KOPT-K1 (cell line): Measurements from ENCODE around the gene CHGA.

ENCODE experiments used
- H3K27ac ChIP-seq: fragments of 200-600 bp; sonication (generic); 2 replicates; pipeline ENCODE4 v1.5.1; 2016; ENCODE audit warnings: antibody characterized with exemption, mild to moderate bottlenecking, low read depth, low read length; ENCODE audit not compliant: poor library complexity, severe bottlenecking
- H3K36me3 ChIP-seq: fragments of 200-600 bp; sonication (generic); 2 replicates; pipeline ENCODE4 v1.5.1; 2017; ENCODE audit warnings: antibody characterized with exemption, mild to moderate bottlenecking, low read length, moderate library complexity; ENCODE audit not compliant: insufficient read depth
- H3K9me3 ChIP-seq: fragments of 200-600 bp; sonication (generic); 2 replicates; pipeline ENCODE4 v1.5.1; 2017; ENCODE audit warnings: antibody characterized with exemption, low read length, mild to moderate bottlenecking; ENCODE audit not compliant: insufficient read depth, poor library complexity, severe bottlenecking

The CHGA gene

DNA sequence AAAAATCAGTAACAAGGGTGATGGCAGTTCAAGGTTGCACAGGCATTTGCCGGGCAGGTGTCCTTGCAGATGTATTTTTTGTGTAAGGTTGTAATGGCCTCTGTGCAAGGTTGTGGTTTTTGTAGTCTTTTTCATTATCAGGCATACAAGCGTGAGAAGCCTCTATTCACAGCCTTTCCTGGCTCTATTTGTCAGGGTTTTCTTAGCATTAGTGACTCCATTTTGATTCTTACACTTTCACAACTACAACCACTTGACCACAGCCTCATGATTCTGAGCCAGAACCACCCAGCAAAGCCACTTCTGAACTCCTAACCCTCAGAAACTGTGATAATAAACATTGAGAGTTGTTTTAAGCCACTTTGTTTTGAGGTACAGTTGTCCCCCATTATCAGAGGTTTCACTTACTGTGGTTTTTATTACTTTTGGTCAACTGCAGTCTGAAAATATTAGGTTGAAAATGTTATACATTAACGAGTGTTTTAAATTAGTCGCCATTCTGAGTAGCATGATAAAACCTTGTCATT, 27.5 kb upstream of the CHGA start:
- Histone ChIP-seq H3K36me3 (no peaks in the 10 kb centered on the region), H3K27ac (no peak overlapping the region), H3K9me3 (peaks cover 29% of the 10 kb centered on the region)

DNA sequence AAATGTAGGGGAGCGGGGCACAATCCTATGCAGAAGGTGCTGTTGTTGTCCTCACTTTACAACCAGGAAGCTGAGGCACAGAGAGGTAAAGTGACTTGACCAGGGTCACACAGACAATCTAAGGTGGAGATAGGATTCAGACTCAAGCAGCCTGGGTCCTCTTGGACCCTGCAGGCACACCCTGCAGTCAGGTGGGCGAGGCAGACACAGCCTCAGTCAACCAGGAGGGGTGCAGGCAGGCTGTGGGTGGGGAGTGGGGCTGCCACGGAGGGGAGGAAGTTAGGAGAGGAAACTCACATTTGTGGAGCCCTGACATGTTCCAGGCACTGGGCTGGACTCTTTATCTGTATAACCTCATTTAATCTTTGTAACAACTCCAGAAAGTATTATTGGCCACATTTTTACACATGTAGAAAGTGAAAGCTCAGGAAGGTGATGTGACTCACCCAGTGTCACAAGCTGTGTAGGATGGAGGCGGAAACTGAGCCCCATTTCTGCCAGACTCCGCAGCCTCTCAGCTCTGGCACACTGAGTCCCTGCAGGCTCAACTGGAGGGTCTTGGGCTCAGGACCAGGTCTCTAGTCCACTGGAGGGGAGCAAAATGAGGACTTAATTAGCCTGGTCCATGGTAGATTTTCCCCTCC, 24.9 kb upstream of the CHGA start:
- Histone ChIP-seq H3K9me3 (peaks cover 17% of the 10 kb centered on the region), H3K27ac (no peak overlapping the region), H3K36me3 (no peaks in the 10 kb centered on the region)

DNA sequence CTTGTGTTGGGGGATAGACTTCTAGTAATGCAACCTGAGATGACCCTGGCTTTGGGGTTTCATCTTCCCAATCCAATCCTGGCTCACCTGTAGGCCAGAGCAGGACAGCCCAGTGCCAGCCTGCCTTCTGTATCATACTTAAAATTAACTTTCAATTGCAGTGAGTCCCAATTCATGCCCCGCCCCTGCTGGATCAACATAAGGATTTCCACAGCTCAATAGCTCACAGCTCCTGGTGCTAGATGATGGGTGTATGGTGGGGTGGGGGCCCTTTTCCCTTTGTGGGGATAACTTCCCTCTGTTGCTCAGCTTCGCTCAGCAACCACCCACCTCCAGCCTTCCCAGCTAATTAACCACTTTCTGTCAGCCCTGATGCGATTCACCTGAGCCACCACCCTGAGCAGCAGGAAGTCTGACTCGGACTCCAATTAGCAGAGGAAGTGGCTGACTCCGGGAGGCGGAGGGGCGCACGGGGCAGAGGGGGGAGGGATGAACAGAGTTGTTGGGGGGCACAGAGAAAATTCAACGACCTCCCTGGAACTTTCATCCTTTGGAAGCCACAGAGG, 24.3 kb upstream of the CHGA start:
- H3K27ac ChIP-seq, result no peak overlapping the region
- H3K36me3 ChIP-seq, result no peaks in the 10 kb centered on the region
- peaks cover 11% of the 10 kb centered on the region for H3K9me3 ChIP-seq

DNA sequence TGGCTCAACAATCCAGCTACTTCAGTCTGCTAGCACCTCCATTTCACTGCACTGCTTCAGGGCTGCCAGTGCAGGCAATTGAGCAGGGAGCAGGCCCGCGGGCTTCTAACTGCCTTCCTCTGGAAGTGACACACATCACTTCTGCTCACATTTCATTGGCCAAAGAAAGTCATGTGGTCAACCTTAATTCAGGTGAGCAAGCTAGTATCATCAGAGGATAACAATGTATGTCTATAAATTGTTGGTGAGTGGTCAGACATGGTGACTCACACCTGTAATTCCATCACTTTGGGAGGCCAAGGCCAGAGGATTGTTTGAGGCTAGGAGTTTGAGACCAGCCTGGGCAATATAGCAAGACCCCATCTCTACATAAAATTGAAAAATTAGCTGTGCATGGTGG, 22.3 kb upstream of the CHGA start:
- H3K27ac ChIP-seq, result no peak overlapping the region
- H3K36me3 ChIP-seq, result no peaks in the 10 kb centered on the region
- H3K9me3 ChIP-seq, result no peaks in the 10 kb centered on the region

DNA sequence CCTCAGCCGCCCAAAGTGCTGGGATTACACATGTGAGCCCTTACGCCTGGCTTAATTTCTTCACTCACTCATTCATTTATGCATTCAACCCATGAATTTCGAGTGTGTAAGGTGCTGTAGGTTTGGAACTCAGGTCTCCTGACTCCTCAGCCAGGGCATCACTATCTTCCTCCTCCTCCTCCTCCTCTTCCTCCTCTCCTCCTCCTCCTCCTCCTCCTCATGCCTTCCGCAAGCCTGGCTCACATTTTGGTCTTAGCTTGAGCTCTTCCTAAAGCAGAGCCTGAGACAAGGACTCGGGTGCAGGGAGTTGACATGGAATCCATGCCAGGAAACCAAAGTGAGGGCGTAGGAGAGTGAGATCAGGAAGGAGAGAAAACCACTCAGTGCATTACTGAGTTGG, 20.8 kb upstream of the CHGA start:
- Histone ChIP-seq H3K9me3 (no peaks in the 10 kb centered on the region), H3K27ac (no peak overlapping the region), H3K36me3 (no peaks in the 10 kb centered on the region)

DNA sequence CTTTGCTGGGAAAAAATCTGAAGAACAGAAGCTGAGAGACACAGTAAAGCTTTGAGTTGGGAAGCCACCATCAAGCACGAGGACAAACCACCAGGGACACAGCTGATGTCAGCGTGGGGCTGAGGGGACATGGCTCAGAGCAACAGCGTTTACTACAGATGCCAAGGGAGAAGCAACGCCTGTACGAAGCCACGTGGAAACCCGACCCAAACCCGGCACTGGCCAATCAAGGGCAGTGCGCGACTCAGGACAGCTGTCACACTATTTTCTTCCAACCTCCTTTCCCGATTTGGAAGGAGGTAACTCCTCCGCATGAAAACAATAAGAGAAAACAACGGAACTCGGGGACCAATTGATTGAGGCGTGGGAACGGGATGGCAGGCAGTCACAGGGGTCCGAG, 20.2 kb upstream of the CHGA start:
- H3K36me3 ChIP-seq, result no peaks in the 10 kb centered on the region
- H3K9me3 ChIP-seq, result no peaks in the 10 kb centered on the region
- no peak overlapping the region for H3K27ac ChIP-seq

DNA sequence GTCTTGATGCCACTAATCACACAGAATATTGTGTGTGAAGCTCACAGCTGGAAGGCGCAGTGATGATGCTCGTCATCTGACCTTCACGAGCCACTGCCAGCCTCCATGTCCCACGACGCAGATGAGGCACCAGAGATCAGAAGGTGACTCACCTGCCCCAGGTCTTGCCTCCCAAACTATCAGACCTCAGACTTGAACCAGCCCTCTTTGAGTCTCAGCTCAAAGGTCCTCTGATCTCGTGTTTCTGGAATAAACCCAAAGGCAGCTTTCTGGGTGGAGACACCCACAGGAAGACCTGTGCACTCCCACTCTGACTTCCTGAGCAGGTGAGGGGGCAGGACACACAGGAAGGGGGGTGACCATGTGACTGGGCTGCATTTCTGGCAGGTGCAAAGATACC, 19.6 kb upstream of the CHGA start:
- no peak overlapping the region for H3K27ac ChIP-seq
- no peaks in the 10 kb centered on the region for H3K36me3 ChIP-seq
- H3K9me3 ChIP-seq, result no peaks in the 10 kb centered on the region

DNA sequence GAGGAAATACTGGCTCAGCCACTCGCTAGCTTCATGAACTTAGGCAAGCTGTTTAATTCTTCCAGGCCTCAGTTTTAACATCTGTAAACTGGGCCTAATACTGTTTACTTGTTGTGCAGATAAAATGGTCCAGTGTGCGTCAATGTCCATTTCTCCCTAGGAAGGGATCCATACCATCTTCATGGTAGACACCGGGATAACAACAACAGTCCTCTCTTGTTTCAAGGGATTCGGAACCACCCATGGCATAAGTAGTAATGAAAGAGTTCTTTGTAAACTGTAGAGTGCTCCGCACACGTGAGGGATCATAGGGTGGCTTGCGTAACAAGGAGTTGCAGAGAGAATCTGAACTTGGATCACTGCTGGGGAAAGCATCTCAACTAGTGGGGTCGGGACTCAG, 17.3 kb upstream of the CHGA start:
- H3K36me3 ChIP-seq, result no peaks in the 10 kb centered on the region
- H3K9me3 ChIP-seq, result no peaks in the 10 kb centered on the region
- no peak overlapping the region for H3K27ac ChIP-seq

DNA sequence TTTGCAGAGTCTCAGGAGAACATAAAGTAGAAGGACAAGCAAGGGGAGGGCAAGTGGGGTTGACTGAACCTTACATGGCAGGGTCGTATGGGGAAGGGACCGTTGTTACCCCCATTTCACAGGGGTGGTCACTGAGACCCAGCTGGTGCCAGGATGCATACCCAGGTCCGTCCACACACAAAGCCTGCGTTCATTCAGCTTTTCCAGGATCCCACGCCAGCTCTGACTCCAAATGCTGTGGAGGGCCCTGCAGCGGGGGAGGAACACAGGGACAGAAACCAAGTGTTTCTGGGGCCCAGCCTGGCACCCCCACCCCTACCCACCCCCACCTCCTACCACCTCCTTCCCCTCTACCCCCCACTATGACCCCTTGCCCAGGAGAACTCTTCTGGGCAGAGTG, 16.5 kb upstream of the CHGA start:
- no peaks in the 10 kb centered on the region for H3K36me3 ChIP-seq
- no peaks in the 10 kb centered on the region for H3K9me3 ChIP-seq
- H3K27ac ChIP-seq, result no peak overlapping the region

DNA sequence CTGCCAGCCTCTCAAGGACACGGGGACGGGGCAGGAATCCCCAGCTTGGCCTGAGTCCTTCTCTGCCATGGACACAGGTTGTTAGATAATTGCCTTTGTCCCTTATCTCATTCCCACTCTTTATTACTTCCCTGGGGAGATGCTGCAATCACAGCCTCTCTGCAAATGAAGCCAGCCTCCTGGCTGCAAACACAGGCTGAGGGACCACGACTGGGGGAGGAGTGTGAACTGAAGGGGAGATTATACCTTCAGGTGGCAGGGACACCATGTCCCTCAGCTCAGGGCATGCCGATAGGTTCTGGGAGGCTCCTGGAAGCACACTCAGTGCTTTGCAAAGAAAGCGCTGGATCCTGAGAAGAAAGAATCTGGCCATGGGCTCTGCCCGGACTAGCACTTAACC, 16.1 kb upstream of the CHGA start:
- H3K9me3 ChIP-seq, result no peaks in the 10 kb centered on the region
- no peaks in the 10 kb centered on the region for H3K36me3 ChIP-seq
- no peak overlapping the region for H3K27ac ChIP-seq

DNA sequence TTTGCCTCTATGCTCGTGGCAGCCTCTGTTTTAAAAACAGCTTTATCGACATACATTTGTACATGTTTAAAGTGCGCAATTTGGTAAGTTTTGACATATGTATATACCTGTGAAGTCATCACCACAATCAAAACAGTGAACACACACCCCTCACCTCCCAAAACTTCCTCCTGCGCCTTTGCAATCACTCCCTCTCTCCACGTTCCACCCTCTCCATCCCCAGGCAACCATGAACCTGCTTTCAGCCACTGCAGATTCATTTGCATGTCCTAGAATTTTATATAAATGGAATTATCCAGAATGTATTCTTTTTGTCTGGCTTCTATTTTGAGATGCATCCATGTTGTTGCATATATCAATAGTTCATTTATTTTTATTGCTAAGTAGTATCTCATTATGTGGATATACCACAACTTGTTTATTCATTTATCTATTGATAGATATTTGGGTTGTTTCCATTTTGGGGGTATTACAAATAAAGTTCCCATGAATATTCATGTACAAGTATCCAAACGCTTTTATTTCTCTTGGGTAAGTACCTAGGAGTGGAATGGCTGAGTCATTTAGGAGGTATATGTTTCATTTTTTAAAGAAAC, 15.5 kb upstream of the CHGA start:
- H3K36me3 ChIP-seq, result no peaks in the 10 kb centered on the region
- no peak overlapping the region for H3K27ac ChIP-seq
- H3K9me3 ChIP-seq, result peaks cover 1% of the 10 kb centered on the region

DNA sequence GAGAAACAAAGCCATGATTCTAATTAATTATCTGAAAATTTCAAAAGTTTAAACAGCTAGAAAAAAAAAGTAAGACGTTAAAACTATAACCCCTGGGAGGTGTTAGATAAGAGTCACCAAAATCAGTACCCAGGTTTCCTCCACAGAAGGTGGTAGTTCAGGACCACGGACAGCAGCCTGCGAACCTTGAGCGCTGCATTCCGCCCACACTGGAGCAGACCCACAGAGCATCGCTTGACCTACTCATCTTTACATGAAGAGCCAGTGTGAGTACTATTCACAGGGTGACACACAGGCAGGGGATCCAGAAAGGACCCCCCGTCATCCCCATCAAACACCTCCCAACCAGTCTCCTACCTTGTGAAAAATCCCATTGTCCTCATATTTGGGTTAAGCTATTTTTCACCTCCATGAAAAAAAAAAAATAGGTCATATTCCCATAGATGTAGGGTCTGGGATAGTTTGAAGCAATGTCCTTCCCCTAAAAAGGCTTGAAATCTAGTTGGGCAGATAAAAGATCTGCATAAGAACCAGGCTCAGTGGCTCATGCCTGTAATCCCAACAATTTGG, 8.8 kb upstream of the CHGA start:
- Histone ChIP-seq H3K9me3 (peaks cover 8% of the 10 kb centered on the region), H3K36me3 (no peaks in the 10 kb centered on the region), H3K27ac (no peak overlapping the region)

DNA sequence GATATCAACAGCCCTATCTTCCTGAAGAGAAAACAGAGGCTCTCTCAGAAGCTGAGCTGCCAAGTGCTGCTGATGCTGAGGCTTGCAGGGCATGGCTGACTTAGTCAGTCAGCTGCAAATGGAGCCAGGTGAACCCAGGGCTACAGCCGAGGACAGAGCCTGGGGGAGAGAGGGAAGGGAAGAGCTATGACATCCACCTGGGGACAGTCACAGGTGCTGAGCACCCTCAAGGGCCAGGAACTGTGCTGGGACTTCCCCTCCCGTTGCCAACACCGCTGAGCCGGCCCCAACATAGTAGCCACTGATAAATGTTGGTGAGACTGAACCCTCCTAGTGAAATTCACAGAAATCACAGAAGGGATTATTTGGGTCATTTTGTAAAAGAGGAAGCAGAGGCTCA, 6.7 kb upstream of the CHGA start:
- Histone ChIP-seq H3K9me3 (peaks cover 8% of the 10 kb centered on the region), H3K27ac (no peak overlapping the region)

DNA sequence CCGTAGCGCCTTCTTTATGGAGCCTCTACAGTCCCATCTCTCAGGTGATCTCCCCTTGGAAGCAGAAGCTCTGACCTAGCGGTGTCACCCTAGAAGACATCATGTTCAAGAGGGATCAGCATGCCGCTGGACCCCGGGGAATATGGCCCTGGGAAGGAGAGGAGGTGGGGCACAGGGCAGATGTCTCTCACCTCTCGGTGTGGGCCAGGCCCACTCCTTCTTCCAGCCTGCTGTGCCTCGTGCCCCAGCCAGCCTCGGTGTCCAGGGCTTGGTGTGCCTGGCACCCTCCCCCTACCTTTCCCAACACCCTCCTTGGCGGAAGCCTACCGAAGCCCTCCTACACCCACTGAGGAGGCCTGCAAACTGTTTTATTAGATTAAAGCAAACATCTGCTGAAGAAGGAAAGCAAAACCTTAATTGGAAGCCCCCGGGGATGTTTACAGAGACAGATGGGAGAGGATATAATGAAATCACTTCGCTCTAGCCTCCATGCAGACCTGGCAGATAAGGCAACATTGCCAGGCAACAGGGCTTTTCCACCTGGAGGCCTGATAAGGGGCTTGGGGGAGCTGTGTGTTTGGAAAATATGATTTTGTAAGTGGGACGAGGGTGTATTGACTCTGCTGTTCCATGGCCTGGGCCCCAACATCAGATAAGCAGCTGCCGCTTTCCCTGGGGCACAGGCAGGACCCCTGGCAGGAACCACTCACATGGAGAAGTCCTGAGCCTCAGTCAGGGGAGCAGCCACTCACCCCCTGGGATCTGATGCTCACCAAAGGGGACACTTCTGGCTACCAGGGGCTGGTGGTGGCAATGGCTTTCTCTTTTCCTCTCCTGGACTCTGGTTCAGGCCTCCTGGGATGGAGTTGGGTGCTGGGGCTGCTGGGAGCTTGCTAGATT, 5.7 kb upstream of the CHGA start:
- Histone ChIP-seq H3K36me3 (no peaks in the 10 kb centered on the region), H3K9me3 (peaks cover 8% of the 10 kb centered on the region), H3K27ac (no peak overlapping the region)

More for the DNA sequence above, 6.7 kb upstream of the CHGA start:
- H3K36me3 ChIP-seq, result no peaks in the 10 kb centered on the region

DNA sequence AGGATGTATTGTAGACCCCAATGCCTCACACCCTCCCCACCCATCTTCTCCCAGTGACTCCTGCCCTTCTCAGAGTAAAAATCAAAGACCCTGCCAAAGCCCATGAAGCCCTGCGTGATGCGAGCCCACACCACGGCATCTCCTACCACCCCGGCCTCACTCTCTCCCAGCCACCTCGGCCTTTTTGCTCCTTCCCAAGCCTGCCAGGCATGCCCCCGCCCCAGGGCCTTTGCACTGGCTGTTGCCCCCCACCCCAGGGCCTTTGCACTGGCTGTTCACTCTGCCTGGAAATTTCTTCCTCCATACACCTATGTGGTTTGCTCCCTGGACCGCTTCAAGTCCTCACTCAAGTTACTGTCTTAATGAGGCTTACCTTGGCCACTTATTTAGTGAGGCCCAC, 5.0 kb upstream of the CHGA start:
- no peaks in the 10 kb centered on the region for H3K36me3 ChIP-seq
- H3K27ac ChIP-seq, result no peak overlapping the region

More for the DNA sequence above, 5.0 kb upstream of the CHGA start:
- peaks cover under 1% of the 10 kb centered on the region for H3K9me3 ChIP-seq
